ENCODE measurements around the gene CREB5. TPM values are rescaled to one million over a fixed set of nuclear protein-coding genes. Genes with fewer than 3 reads are reported as not detected.

CREB5 gene
- total RNA-seq, 1 experiment from 2014 or later = 40.5 TPM

GRCh38 chr7:28584235-28584634 lies 171.9 kb downstream of the CREB5 start:
- Mint-ChIP-seq H3K27ac (ENCODE audit: low read depth, unreplicated experiment) (no peak overlapping the region), H3K27me3 (ENCODE audit: insufficient read depth, unreplicated experiment) (peaks cover 30% of the 10 kb centered on the region), H3K36me3 (ENCODE audit: insufficient read depth, unreplicated experiment) (no peaks in the 10 kb centered on the region), H3K4me3 (ENCODE audit: unreplicated experiment) (no peak overlapping the region), H3K4me1 (ENCODE audit: insufficient read depth, unreplicated experiment) (peaks cover 40% of the 10 kb centered on the region), H3K9me3 (ENCODE audit: unreplicated experiment) (no peaks in the 10 kb centered on the region)
- TF ChIP-seq, protein P1, sequence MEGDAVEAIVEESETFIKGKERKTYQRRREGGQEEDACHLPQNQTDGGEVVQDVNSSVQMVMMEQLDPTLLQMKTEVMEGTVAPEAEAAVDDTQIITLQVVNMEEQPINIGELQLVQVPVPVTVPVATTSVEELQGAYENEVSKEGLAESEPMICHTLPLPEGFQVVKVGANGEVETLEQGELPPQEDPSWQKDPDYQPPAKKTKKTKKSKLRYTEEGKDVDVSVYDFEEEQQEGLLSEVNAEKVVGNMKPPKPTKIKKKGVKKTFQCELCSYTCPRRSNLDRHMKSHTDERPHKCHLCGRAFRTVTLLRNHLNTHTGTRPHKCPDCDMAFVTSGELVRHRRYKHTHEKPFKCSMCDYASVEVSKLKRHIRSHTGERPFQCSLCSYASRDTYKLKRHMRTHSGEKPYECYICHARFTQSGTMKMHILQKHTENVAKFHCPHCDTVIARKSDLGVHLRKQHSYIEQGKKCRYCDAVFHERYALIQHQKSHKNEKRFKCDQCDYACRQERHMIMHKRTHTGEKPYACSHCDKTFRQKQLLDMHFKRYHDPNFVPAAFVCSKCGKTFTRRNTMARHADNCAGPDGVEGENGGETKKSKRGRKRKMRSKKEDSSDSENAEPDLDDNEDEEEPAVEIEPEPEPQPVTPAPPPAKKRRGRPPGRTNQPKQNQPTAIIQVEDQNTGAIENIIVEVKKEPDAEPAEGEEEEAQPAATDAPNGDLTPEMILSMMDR (IDR thresholded peaks at IDR 0.05; ENCODE audit: unreplicated experiment) = no peak
- no TSS peak for BruUV-seq (replicated peaks)
- CTCF ChIA-PET = interaction anchor here (0.7 kb wide), 1 partner anchor 26 kb away, joined by 4 read pairs; no protein-coding TSS in a partner anchor
- DNase-seq (ENCODE audit: unreplicated experiment) = no peak
- POLR2A ChIA-PET = no interaction called here
- intact Hi-C loops (cut with micrococcal nuclease) = no loop called here

- ChIA-PET CTCF (no interaction called here), POLR2A (interaction anchor here (0.6 to 2.5 kb wide), 7 partner anchors 8 to 240 kb away, joined by 3 to 10 read pairs (median 4); no protein-coding TSS in a partner anchor)
- Mint-ChIP-seq H3K27ac (ENCODE audit: low read depth, unreplicated experiment) (peak overlapping the region; percentile 68), H3K9me3 (ENCODE audit: unreplicated experiment) (no peaks in the 10 kb centered on the region), H3K27me3 (ENCODE audit: insufficient read depth, unreplicated experiment) (peaks cover 29% of the 10 kb centered on the region), H3K36me3 (ENCODE audit: insufficient read depth, unreplicated experiment) (peaks cover 4% of the 10 kb centered on the region), H3K4me3 (ENCODE audit: unreplicated experiment) (peak overlapping the region; percentile 54), H3K4me1 (ENCODE audit: insufficient read depth, unreplicated experiment) (peaks cover 40% of the 10 kb centered on the region)
- no TSS peak for BruUV-seq (replicated peaks)
- intact Hi-C loops (cut with micrococcal nuclease) = no loop called here
- DNase-seq (ENCODE audit: unreplicated experiment) = peak; percentile 93
- TF ChIP-seq, protein P1 (IDR thresholded peaks at IDR 0.05; ENCODE audit: unreplicated experiment) = no peak
Observed at GRCh38 chr7:28586736-28587135, 174.4 kb downstream of the CREB5 start.

DNA sequence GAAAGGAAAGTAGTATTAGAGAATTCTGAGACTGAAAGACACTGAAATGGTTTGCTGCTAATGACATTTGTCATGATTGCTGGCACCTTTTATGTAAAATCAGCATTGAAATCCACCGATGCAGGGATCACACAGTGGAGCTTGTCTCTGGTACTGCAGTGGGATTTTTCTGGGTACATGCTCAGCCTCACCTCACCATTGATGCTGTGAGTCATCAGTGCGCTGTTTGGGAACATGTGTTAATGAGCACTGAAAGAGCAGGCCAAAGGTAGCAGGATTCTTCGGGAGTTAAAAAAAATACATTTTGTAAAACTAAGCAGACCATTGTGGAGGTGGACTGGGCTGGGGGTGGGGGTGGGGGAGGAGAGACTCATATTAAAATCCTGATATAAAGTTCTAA lies 174.9 kb downstream of the CREB5 start:
- peak; percentile 86 for DNase-seq (ENCODE audit: unreplicated experiment)
- Mint-ChIP-seq H3K27ac (ENCODE audit: low read depth, unreplicated experiment) (peak overlapping the region; percentile 68), H3K9me3 (ENCODE audit: unreplicated experiment) (no peaks in the 10 kb centered on the region), H3K27me3 (ENCODE audit: insufficient read depth, unreplicated experiment) (peaks cover 25% of the 10 kb centered on the region), H3K36me3 (ENCODE audit: insufficient read depth, unreplicated experiment) (peaks cover 4% of the 10 kb centered on the region), H3K4me1 (ENCODE audit: insufficient read depth, unreplicated experiment) (peaks cover 40% of the 10 kb centered on the region), H3K4me3 (ENCODE audit: unreplicated experiment) (peak overlapping the region; percentile 54)
- intact Hi-C loops (cut with micrococcal nuclease) = no loop called here
- ChIA-PET POLR2A (interaction anchor here (0.6 to 2.5 kb wide), 8 partner anchors 9 to 197 kb away, joined by 3 to 10 read pairs (median 4); no protein-coding TSS in a partner anchor), CTCF (interaction anchor here (0.6 kb wide), 1 partner anchor 27 kb away, joined by 3 read pairs; no protein-coding TSS in a partner anchor)
- no TSS peak for BruUV-seq (replicated peaks)
- TF ChIP-seq, protein P1 (IDR thresholded peaks at IDR 0.05; ENCODE audit: unreplicated experiment) = no peak

DNA sequence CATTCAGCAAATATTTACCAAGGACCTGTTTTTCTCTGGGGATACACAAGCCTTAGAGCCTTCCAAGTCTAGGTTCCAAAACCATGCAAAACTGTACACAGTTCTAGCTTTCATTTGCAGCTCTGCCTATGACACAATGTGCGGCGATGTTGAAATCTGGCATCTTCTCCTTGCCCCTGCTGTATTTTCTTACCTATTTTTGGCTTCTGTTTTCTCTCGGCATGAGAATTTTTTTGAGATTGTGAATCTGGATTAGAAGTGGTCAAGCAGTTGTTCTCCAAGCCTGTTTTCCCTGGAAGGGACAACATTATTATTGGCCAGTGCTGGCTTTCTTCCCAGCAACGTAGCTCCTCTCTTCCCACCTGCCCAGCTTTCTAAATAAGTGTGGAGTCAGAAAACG lies 176.3 kb downstream of the CREB5 start:
- POLR2A ChIA-PET = interaction anchor here (0.9 to 2.5 kb wide), 5 partner anchors 8 to 288 kb away, joined by 3 to 10 read pairs (median 4); no protein-coding TSS in a partner anchor
- H3K4me3 Mint-ChIP-seq (ENCODE audit: unreplicated experiment) = peak overlapping the region; percentile 54
- BruUV-seq (replicated peaks) = no TSS peak
- TF ChIP-seq, protein P1 (IDR thresholded peaks at IDR 0.05; ENCODE audit: unreplicated experiment) = no peak
- no peaks in the 10 kb centered on the region for H3K9me3 Mint-ChIP-seq (ENCODE audit: unreplicated experiment)
- H3K27me3 Mint-ChIP-seq (ENCODE audit: insufficient read depth, unreplicated experiment) = peaks cover 11% of the 10 kb centered on the region
- H3K36me3 Mint-ChIP-seq (ENCODE audit: insufficient read depth, unreplicated experiment) = peaks cover 4% of the 10 kb centered on the region
- peak overlapping the region; percentile 16 for H3K27ac Mint-ChIP-seq (ENCODE audit: low read depth, unreplicated experiment)
- peak; percentile 73 for DNase-seq (ENCODE audit: unreplicated experiment)
- H3K4me1 Mint-ChIP-seq (ENCODE audit: insufficient read depth, unreplicated experiment) = peaks cover 40% of the 10 kb centered on the region
- CTCF ChIA-PET = interaction anchor here (0.7 to 1.1 kb wide), 4 partner anchors 9 to 290 kb away, joined by 3 to 6 read pairs (median 4); no protein-coding TSS in a partner anchor
- intact Hi-C loops (cut with micrococcal nuclease) = no loop called here
